Subcutaneous adipose tissue (tissue), 4 donors: ENCODE results near the gene RFC4. TPM values are rescaled to one million over a fixed set of nuclear protein-coding genes. Genes with fewer than 3 reads are reported as not detected.

ENCODE experiments used
- CTCF ChIP-seq: fragments of 450-650 bp; IDR thresholded peaks from one replicate; pipeline ENCODE4 v1.5.1; 2016; ENCODE audit warnings: low read depth, mild to moderate bottlenecking, control low read depth, antibody characterized with exemption, moderate library complexity
- total RNA-seq, 4 donors: library from RNA; depleted of rRNA; stranded (reverse); fragments of >200 nt; gene quantifications; one replicate each; pipeline ENCODE4 v1.1.0, GENCODE V29; 2016

The RFC4 gene
- total RNA-seq, 4 donors from 2014 or later, result 6.4 to 12.8 (median 8.6) TPM

GRCh38 chr3:186788482-186789370, 17.6 kb downstream of the RFC4 start:
- no peak for TF ChIP-seq CTCF

GRCh38 chr3:186787642-186788481, 18.4 kb downstream of the RFC4 start:
- no peak for TF ChIP-seq CTCF

- no peak for TF ChIP-seq CTCF
These were observed 19.4 kb downstream of the RFC4 start for GRCh38 chr3:186786922-186787321.

GRCh38 chr3:186785495-186786018, 20.7 kb downstream of the RFC4 start:
- TF ChIP-seq CTCF, result no peak

DNA sequence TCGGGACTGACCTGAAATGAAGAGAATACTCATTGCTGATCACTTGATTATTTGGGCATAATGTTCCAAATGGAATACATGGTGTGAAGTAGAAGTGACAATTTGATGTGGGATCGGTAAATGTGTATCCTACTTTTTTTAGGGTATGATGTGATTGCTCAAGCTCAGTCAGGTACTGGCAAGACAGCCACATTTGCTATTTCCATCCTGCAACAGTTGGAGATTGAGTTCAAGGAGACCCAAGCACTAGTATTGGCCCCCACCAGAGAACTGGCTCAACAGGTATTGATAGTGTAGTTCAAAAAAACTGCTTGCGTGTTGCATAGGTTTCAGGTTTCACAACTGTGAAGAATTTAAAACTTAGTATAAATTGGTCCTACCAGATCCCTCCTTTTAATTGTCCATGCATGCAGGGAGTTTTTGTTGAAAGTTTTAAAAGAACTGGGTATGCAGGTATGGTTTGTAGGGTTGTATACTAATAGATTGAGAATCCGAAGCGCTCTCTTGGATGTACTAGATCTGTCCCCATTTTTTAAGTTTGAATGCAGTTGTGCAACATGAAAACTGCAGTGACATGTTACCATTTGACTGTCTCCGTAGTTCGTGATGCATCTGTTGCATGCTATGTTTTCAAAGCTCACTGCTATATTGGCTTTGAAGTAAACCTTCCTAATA, 21.3 kb downstream of the RFC4 start:
- TF ChIP-seq CTCF, result no peak

DNA sequence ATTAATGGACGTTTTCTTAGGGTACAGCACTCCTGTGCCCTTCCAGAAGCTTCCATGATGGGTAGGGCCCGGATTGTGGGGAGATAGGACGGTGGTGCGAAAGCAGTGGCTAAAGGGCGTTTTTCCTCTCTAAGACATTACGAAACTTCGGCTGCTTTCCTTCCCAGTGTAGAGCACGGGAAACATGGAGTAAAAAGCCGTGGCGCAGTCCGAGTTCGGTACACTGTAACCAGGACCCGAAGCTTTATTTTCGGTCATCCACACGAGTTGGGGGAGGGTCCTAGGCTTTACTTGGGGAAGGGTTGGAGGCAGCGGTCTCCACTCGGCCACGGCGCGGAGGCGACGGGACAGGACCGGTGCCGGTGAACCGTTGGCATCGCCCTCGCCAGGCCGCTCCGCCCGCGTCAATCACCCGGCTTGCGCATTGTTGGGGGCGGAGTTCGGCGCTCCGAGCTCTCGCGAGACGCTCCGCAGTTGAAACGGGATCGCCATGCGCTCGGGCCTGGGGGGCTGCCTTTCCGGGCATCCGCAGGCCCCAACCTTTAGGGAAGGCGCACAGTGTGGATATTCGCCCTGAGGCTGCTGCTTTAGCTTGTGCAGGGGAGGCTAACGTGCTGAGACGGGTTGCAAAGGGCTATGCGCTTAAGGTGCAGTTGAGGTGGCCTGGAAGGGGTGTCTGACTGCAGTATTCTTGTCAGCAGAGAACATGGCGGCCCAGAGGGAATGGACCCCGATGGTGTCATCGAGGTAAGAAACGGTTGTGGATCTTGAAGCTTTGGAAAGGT, 22.4 kb downstream of the RFC4 start:
- TF ChIP-seq CTCF, result no peak
